HEK293T (cell line): ENCODE results near the gene BTBD10.

ENCODE experiments used
- BHLHE40 ChIP-seq: fragments of 450-650 bp; IDR thresholded peaks from 2 replicates; pipeline ENCODE4 v1.6.1; 2016; ENCODE audit warnings: mild to moderate bottlenecking, moderate library complexity, borderline replicate concordance
- ELF4 ChIP-seq: fragments of 450-650 bp; IDR thresholded peaks from 2 replicates; pipeline ENCODE4 v1.6.1; 2017; ENCODE audit warnings: antibody characterized with exemption
- NFRKB ChIP-seq: fragments of 450-650 bp; IDR thresholded peaks from 2 replicates; pipeline ENCODE4 v1.6.1; 2016; ENCODE audit warnings: mild to moderate bottlenecking, moderate library complexity
- TARDBP ChIP-seq: fragments of 450-650 bp; IDR thresholded peaks from 2 replicates; pipeline ENCODE4 v1.6.1; 2016
- ZNF384 ChIP-seq: fragments of 450-650 bp; IDR thresholded peaks from 2 replicates; pipeline ENCODE4 v1.6.1; 2016

DNA sequence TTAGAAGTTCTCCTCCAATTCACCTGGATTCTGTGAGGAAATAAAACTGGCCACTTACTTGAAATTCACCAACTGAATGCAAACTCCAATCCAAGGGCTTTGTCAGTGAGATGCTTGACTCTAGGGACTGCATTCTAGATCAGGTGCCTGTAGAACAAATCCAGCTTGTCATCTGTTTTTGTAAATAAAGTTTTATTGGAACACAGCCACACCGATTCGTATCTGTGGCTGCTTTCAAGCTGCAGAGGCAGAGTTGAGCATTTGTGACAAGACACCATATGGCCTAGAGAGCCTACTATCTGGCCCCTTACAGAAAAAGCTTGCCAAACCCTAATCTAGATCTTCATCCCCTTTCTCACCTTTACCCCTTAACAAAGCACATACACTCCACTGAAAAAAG, 82.3 kb downstream of the BTBD10 start:
- no peak for TF ChIP-seq BHLHE40
- TF ChIP-seq ELF4 = no peak
- no peak for TF ChIP-seq TARDBP
- TF ChIP-seq NFRKB = no peak
- TF ChIP-seq ZNF384 = no peak
